A549 (cell line): ENCODE data around the gene GLB1L.

Experiments used
- POLR2A ChIP-seq: IDR thresholded peaks from 2 replicates; pipeline ENCODE4 v1.6.1; 2012; ENCODE audit warnings: mild to moderate bottlenecking, low read length
- RCOR1 ChIP-seq: fragments of 150-350 bp; IDR thresholded peaks from 2 replicates; pipeline ENCODE4 v1.6.1; 2014; ENCODE audit warnings: antibody characterized with exemption, low read length, low read depth
- TF ChIP-seq, protein P1 (sequence below): fragments of >200 bp; sonication (Bioruptor Twin); formaldehyde crosslinking; IDR thresholded peaks from 3 replicates; pipeline ENCODE4 v1.5.1; 2016

DNA sequence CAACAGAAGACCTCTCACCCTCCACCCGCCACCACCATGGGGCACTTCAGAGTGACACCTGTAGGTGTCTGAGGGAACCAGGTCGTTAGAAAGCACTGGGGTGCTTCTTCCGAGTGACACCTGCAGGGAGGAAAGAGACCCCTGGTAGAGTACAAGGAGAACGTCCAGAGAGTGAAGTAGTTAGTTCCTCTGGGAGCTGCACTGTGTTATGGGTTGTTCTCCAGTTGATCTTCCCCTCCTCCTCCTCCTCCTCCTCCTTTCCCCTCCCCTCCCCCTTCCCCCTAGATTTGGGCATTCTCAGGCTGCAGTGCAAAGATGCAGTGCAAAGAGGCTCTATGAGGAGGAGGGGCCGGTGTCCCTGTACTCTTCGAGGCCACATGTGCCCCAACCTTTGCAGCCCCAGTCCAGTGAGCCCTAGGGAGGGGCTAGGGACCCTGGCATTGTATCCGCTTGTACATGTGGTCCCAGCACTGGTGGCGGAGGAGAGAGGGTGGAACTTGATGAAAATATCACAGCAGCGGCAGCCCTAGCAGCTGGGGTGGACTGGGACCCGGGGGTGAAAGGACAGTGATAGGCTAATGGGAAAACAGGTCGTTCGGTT is 34.8 kb upstream of the GLB1L start:
- TF ChIP-seq POLR2A = no peak; the same call in 1 of the 2 replicates
- TF ChIP-seq, protein P1, sequence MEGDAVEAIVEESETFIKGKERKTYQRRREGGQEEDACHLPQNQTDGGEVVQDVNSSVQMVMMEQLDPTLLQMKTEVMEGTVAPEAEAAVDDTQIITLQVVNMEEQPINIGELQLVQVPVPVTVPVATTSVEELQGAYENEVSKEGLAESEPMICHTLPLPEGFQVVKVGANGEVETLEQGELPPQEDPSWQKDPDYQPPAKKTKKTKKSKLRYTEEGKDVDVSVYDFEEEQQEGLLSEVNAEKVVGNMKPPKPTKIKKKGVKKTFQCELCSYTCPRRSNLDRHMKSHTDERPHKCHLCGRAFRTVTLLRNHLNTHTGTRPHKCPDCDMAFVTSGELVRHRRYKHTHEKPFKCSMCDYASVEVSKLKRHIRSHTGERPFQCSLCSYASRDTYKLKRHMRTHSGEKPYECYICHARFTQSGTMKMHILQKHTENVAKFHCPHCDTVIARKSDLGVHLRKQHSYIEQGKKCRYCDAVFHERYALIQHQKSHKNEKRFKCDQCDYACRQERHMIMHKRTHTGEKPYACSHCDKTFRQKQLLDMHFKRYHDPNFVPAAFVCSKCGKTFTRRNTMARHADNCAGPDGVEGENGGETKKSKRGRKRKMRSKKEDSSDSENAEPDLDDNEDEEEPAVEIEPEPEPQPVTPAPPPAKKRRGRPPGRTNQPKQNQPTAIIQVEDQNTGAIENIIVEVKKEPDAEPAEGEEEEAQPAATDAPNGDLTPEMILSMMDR = no peak; the same call in 2 of the 3 replicates
- no peak for TF ChIP-seq RCOR1
